IMR-90 (cell line): Measurements from ENCODE around the gene ROCK1. TPM values are rescaled to one million over a fixed set of nuclear protein-coding genes. Genes with fewer than 3 reads are reported as not detected.

Experiments
- ATAC-seq: fragments of 200-7000 bp; cut with Tn5 transposase; 2 replicates; pipeline ENCODE4 v1.9.1; 2020; ENCODE audit warnings: low read depth, mild to moderate bottlenecking, moderate library complexity
- BruUV-seq: library from RNA; stranded (reverse); fragments of 400-500 nt; replicated peaks from 2 replicates; lab custom pipeline; 2021; lab: Mats Ljungman, UMichigan
- CTCF ChIA-PET: fragments of 300-600 bp; formaldehyde crosslinking; extraction: SDS; loops from one replicate; lab custom pipeline; 2021; ENCODE audit warnings: antibody characterized with exemption; lab: Yijun Ruan, JAX
- POLR2A ChIA-PET: fragments of 300-600 bp; sonication (Branson Sonifier 250); formaldehyde crosslinking; loops from one replicate; lab custom pipeline; 2022; ENCODE audit warnings: antibody characterized with exemption; ENCODE audit not compliant: unreplicated experiment; lab: Charles Lee
- DNase-seq: peaks from one replicate; pipeline ENCODE4 v3.0.0; 2013
- H2AFZ ChIP-seq: replicated peaks from 2 replicates; pipeline ENCODE3; 2013; ENCODE audit warnings: low read length, mild to moderate bottlenecking; ENCODE audit not compliant: poor library complexity
- H2AK5ac ChIP-seq: 2 replicates; pipeline ENCODE4 v1.6.1; 2013; ENCODE audit warnings: low read depth, low read length, inconsistent platforms
- H2AK9ac ChIP-seq: replicated peaks from 2 replicates; pipeline ENCODE3; 2013; ENCODE audit warnings: mild to moderate bottlenecking, low read depth, low read length, moderate library complexity; ENCODE audit not compliant: poor library complexity
- H2BK120ac ChIP-seq: 2 replicates; pipeline ENCODE4 v1.6.1; 2013; ENCODE audit warnings: low read depth, low read length, inconsistent platforms
- H2BK15ac ChIP-seq: 3 replicates; pipeline ENCODE4 v1.6.1; 2013; ENCODE audit warnings: low read depth, low read length, inconsistent platforms
- H2BK20ac ChIP-seq: 2 replicates; pipeline ENCODE4 v1.6.1; 2013; ENCODE audit warnings: low read depth, mild to moderate bottlenecking, inconsistent platforms, low read length, moderate library complexity
- H2BK5ac ChIP-seq: 2 replicates; pipeline ENCODE4 v1.6.1; 2013; ENCODE audit warnings: mild to moderate bottlenecking, low read depth, low read length, inconsistent platforms; ENCODE audit not compliant: poor library complexity, severe bottlenecking
- H3K14ac ChIP-seq: replicated peaks from 2 replicates; pipeline ENCODE4 v1.6.1; 2013; ENCODE audit warnings: low read depth, low read length, inconsistent platforms
- H3K18ac ChIP-seq: 2 replicates; pipeline ENCODE4 v1.6.1; 2013; ENCODE audit warnings: low read depth, low read length, control low read depth
- H3K23ac ChIP-seq: 2 replicates; pipeline ENCODE4 v1.6.1; 2013; ENCODE audit warnings: low read depth, low read length, inconsistent platforms
- H3K27ac ChIP-seq: 2 replicates; pipeline ENCODE4 v1.5.1; 2013; ENCODE audit warnings: mild to moderate bottlenecking, control low read depth, low read length; ENCODE audit not compliant: insufficient read depth
- H3K27me3 ChIP-seq: 2 replicates; pipeline ENCODE4 v1.6.1; 2013; ENCODE audit warnings: low read length; ENCODE audit not compliant: control insufficient read depth, insufficient read depth
- H3K36me3 ChIP-seq: 2 replicates; pipeline ENCODE4 v1.6.1; 2013; ENCODE audit warnings: low read length, mixed read lengths; ENCODE audit not compliant: control insufficient read depth, insufficient read depth
- H3K4ac ChIP-seq: 2 replicates; pipeline ENCODE4 v1.6.1; 2013; ENCODE audit warnings: low read depth, low read length, inconsistent platforms
- H3K4me1 ChIP-seq: 2 replicates; pipeline ENCODE4 v1.6.1; 2013; ENCODE audit warnings: low read length, mixed read lengths; ENCODE audit not compliant: control insufficient read depth, insufficient read depth
- H3K4me2 ChIP-seq: 2 replicates; pipeline ENCODE4 v1.6.1; 2013; ENCODE audit warnings: low read depth, mild to moderate bottlenecking, control low read depth, low read length, moderate library complexity
- H3K4me3 ChIP-seq: 2 replicates; pipeline ENCODE4 v1.5.1; 2013; ENCODE audit warnings: low read depth, mild to moderate bottlenecking, control low read depth, low read length, moderate library complexity; ENCODE audit not compliant: insufficient read depth
- H3K56ac ChIP-seq: 2 replicates; pipeline ENCODE4 v1.6.1; 2013; ENCODE audit warnings: low read length, inconsistent platforms; ENCODE audit not compliant: insufficient read depth; ENCODE audit errors: extremely low read depth
- H3K79me1 ChIP-seq, 2 experiments: 2 replicates each; pipeline ENCODE4 v1.6.1; 2013; ENCODE audit warnings: low read length in 2 of 2, inconsistent platforms in 1 of 2, low read depth in 1 of 2
- H3K9ac ChIP-seq: 2 replicates; pipeline ENCODE4 v1.6.1; 2013; ENCODE audit warnings: low read depth, low read length, control low read depth
- H3K9me1 ChIP-seq: 2 replicates; pipeline ENCODE4 v1.6.1; 2013; ENCODE audit warnings: low read length, inconsistent platforms; ENCODE audit not compliant: insufficient read depth
- H3K9me3 ChIP-seq: 2 replicates; pipeline ENCODE4 v1.6.1; 2013; ENCODE audit warnings: low read length; ENCODE audit not compliant: control insufficient read depth, insufficient read depth
- H4K20me1 ChIP-seq: 2 replicates; pipeline ENCODE4 v1.6.1; 2013; ENCODE audit warnings: low read length, inconsistent platforms; ENCODE audit not compliant: insufficient read depth
- H4K5ac ChIP-seq: 2 replicates; pipeline ENCODE4 v1.6.1; 2013; ENCODE audit warnings: mild to moderate bottlenecking, low read depth, low read length, control low read depth
- H4K8ac ChIP-seq, 2 experiments: 2 replicates each; pipeline ENCODE4 v1.6.1; 2013; ENCODE audit warnings: low read depth in 2 of 2, low read length in 2 of 2, control low read depth in 1 of 2, inconsistent platforms in 1 of 2
- H4K91ac ChIP-seq: 2 replicates; pipeline ENCODE4 v1.6.1; 2013; ENCODE audit warnings: low read depth, low read length, inconsistent platforms; ENCODE audit not compliant: insufficient read depth
- BHLHE40 ChIP-seq: fragments of 150-350 bp; IDR thresholded peaks from 2 replicates; pipeline ENCODE4 v1.6.1; 2016; ENCODE audit warnings: mild to moderate bottlenecking, low read depth, low read length
- CHD1 ChIP-seq: IDR thresholded peaks from 2 replicates; pipeline ENCODE4 v1.6.1; 2012; ENCODE audit warnings: low read depth, low read length, improper control_type of control experiment
- CTCF ChIP-seq: conservative IDR thresholded peaks from 2 replicates; pipeline ENCODE4 v1.5.1; 2012; ENCODE audit warnings: mild to moderate bottlenecking, low read depth, low read length, improper control_type of control experiment
- FOS ChIP-seq: fragments of 150-350 bp; IDR thresholded peaks from 2 replicates; pipeline ENCODE4 v1.6.1; 2016; ENCODE audit warnings: low read depth, low read length
- MAFK ChIP-seq: IDR thresholded peaks from 2 replicates; pipeline ENCODE4 v1.6.1; 2012; ENCODE audit warnings: low read depth, low read length, improper control_type of control experiment
- MAZ ChIP-seq: IDR thresholded peaks from 2 replicates; pipeline ENCODE4 v1.6.1; 2012; ENCODE audit warnings: low read depth, mild to moderate bottlenecking, low read length, improper control_type of control experiment, moderate library complexity, borderline replicate concordance
- NFE2L2 ChIP-seq: fragments of 150-350 bp; IDR thresholded peaks from 2 replicates; pipeline ENCODE4 v1.6.1; 2016; ENCODE audit warnings: low read depth, mild to moderate bottlenecking, low read length
- POLR2A ChIP-seq: IDR thresholded peaks from 2 replicates; pipeline ENCODE4 v1.6.1; 2012; ENCODE audit warnings: mild to moderate bottlenecking, low read depth, low read length
- RAD21 ChIP-seq: IDR thresholded peaks from 2 replicates; pipeline ENCODE4 v1.6.1; 2012; ENCODE audit warnings: low read length, improper control_type of control experiment
- RCOR1 ChIP-seq: IDR thresholded peaks from 2 replicates; pipeline ENCODE4 v1.6.1; 2012; ENCODE audit warnings: mild to moderate bottlenecking, low read length, improper control_type of control experiment; ENCODE audit not compliant: insufficient replicate concordance
- SMC3 ChIP-seq: fragments of 150-350 bp; IDR thresholded peaks from 2 replicates; pipeline ENCODE4 v1.6.1; 2016; ENCODE audit warnings: low read depth, mild to moderate bottlenecking, antibody characterized with exemption, low read length, moderate library complexity
- WGBS, 2 experiments: methylation state at CpG; one replicate each; pipeline versions ENCODE4 v1.1.5 to v1.1.7; 2013; ENCODE audit warnings: missing lambda C conversion rate in 2 of 2; ENCODE audit not compliant: insufficient read length in 1 of 2; ENCODE audit errors: extremely low coverage in 2 of 2; 5-methylcytosine and 5-hydroxymethylcytosine counted together
- dilution Hi-C: fragments of 300-500 bp; cut with HindIII; formaldehyde crosslinking; loops from one replicate; pipeline ENCODE4 v1.14.3; 2018; ENCODE audit warnings: low sequenced_read_pairs; ENCODE audit not compliant: unreplicated experiment
- in situ Hi-C: fragments of 300-500 bp; cut with MboI; formaldehyde crosslinking; loops from 3 replicates; pipeline ENCODE4 v1.14.3; 2019; ENCODE audit warnings: low sequenced_read_pairs, inconsistent platforms, mixed read lengths
- intact Hi-C: fragments of 100-400 bp; cut with micrococcal nuclease; formaldehyde crosslinking; loops from 2 replicates; pipeline ENCODE4 v1.10.0; 2022
- polyA plus RNA-seq, 3 experiments: library from polyadenylated mRNA; depleted of rRNA; stranded (reverse); fragments of >200 nt; gene quantifications; 2 replicates each; pipeline ENCODE4 v1.2.3, GENCODE V29; 2012; ENCODE audit warnings: low replicate concordance in 1 of 3
- total RNA-seq: library from RNA; depleted of rRNA; stranded (reverse); fragments of >200 nt; gene quantifications from 2 replicates; pipeline ENCODE4 v1.2.3, GENCODE V29; 2012
- TF ChIP-seq, protein P1 (sequence below): fragments of 150-350 bp; IDR thresholded peaks from 2 replicates; pipeline ENCODE4 v1.6.1; 2017; ENCODE audit warnings: mild to moderate bottlenecking, antibody characterized with exemption, low read length, low read depth

Gene ROCK1
- total and polyA plus RNA-seq, 2 of the 4 experiments (the other 2 are of a cell fraction), result 9.9 to 17.0 TPM

GRCh38 chr18:21096760-21097159 is 14.9 kb downstream of the ROCK1 start:
- no peak overlapping the region for H3K14ac ChIP-seq
- no peak overlapping the region for H3K4me2 ChIP-seq
- peaks cover 7% of the 10 kb centered on the region for H3K9me1 ChIP-seq
- no peak overlapping the region for H3K4me3 ChIP-seq
- ATAC-seq (no peak), DNase-seq (no peak)
- peaks cover 9 to 49% of the 10 kb centered on the region in 2 experiments; a peak in 3 of 4 replicates for H3K79me1 ChIP-seq
- H2BK20ac ChIP-seq, result no peak overlapping the region
- H3K4me1 ChIP-seq, result 0 out of 2 replicates have a peak, but pooled peaks cover 2% of the 10 kb centered on the region
- no peak overlapping the region for H3K27ac ChIP-seq
- H3K18ac ChIP-seq, result no peak overlapping the region
- intact Hi-C loops, result loop anchor here (5.0 to 10.0 kb wide), 2 partner anchors 44 to 118 kb away; no protein-coding TSS in a partner anchor
- ChIA-PET POLR2A (no interaction called here), CTCF (no interaction called here)
- H3K23ac ChIP-seq, result no peak overlapping the region
- no peak overlapping the region for H2BK5ac ChIP-seq
- no CpG with 5 or more reads among the region's 2 CpGs for WGBS, 2 experiments
- peaks cover 65% of the 10 kb centered on the region for H4K20me1 ChIP-seq
- no peak overlapping the region for H2AFZ ChIP-seq
- H2BK120ac ChIP-seq, result no peak overlapping the region
- H3K56ac ChIP-seq, result no peak overlapping the region
- no peak overlapping the region for H4K8ac ChIP-seq
- BruUV-seq, result no TSS peak
- no peak overlapping the region for H2BK15ac ChIP-seq
- TF ChIP-seq FOS, result no peak
- TF ChIP-seq, protein P1, sequence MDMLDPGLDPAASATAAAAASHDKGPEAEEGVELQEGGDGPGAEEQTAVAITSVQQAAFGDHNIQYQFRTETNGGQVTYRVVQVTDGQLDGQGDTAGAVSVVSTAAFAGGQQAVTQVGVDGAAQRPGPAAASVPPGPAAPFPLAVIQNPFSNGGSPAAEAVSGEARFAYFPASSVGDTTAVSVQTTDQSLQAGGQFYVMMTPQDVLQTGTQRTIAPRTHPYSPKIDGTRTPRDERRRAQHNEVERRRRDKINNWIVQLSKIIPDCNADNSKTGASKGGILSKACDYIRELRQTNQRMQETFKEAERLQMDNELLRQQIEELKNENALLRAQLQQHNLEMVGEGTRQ, result no peak
- no peak for TF ChIP-seq RAD21
- no peak for TF ChIP-seq BHLHE40
- TF ChIP-seq NFE2L2, result no peak
- no peak for TF ChIP-seq CTCF
- TF ChIP-seq MAFK, result no peak
- no peak for TF ChIP-seq CHD1
- TF ChIP-seq POLR2A, result no peak
- TF ChIP-seq MAZ, result no peak
- no peak for TF ChIP-seq SMC3
- no peak for TF ChIP-seq RCOR1
- no peaks in the 10 kb centered on the region for H3K36me3 ChIP-seq
- H3K4ac ChIP-seq, result no peak overlapping the region
- dilution Hi-C loops, result no loop called here
- no peaks in the 10 kb centered on the region for H3K27me3 ChIP-seq
- no peak overlapping the region for H3K9ac ChIP-seq
- no peaks in the 10 kb centered on the region for H3K9me3 ChIP-seq
- no peak overlapping the region for H4K91ac ChIP-seq
- no peak overlapping the region for H2AK5ac ChIP-seq
- H4K5ac ChIP-seq, result no peak overlapping the region
- H2AK9ac ChIP-seq, result no peak overlapping the region
- in situ Hi-C loops, result loop anchor here (10.0 kb wide), 1 partner anchor 68 kb away; no protein-coding TSS in a partner anchor
